GM12878 (cell line): ENCODE results near the gene EPHA8. TPM values are rescaled to one million over a fixed set of nuclear protein-coding genes. Genes with fewer than 3 reads are reported as not detected.

Source experiments
- ATF7 ChIP-seq: fragments of 450-650 bp; IDR thresholded peaks from 2 replicates; pipeline ENCODE4 v1.6.1; 2016; ENCODE audit warnings: low read depth, mild to moderate bottlenecking
- BMI1 ChIP-seq: fragments of 450-650 bp; IDR thresholded peaks from 2 replicates; pipeline ENCODE4 v1.6.1; 2016; ENCODE audit warnings: mild to moderate bottlenecking, moderate library complexity, borderline replicate concordance
- CBX3 ChIP-seq: fragments of 200-600 bp; sonication (generic); IDR thresholded peaks from 2 replicates; pipeline ENCODE4 v1.6.1; 2016; ENCODE audit warnings: low read depth, borderline replicate concordance
- KLF5 ChIP-seq: fragments of 450-650 bp; IDR thresholded peaks from 2 replicates; pipeline ENCODE4 v1.6.1; 2014; ENCODE audit warnings: mild to moderate bottlenecking; ENCODE audit not compliant: partially characterized antibody
- NFYA ChIP-seq: IDR thresholded peaks from 2 replicates; pipeline ENCODE4 v1.6.1; 2011; ENCODE audit warnings: low read depth, mild to moderate bottlenecking, low read length, improper control_type of control experiment, borderline replicate concordance
- NRF1 ChIP-seq: conservative IDR thresholded peaks from 2 replicates; pipeline ENCODE4 v1.6.1; 2011; ENCODE audit warnings: mild to moderate bottlenecking, low read depth, low read length, improper control_type of control experiment
- RB1 ChIP-seq: fragments of 450-650 bp; formaldehyde crosslinking; IDR thresholded peaks from 2 replicates; pipeline ENCODE4 v1.6.1; 2017; ENCODE audit warnings: mild to moderate bottlenecking, borderline replicate concordance
- SMAD5 ChIP-seq: IDR thresholded peaks from 2 replicates; pipeline ENCODE4 v1.6.1; 2016; ENCODE audit warnings: antibody characterized with exemption, low read depth
- STAT3 ChIP-seq: IDR thresholded peaks from 2 replicates; pipeline ENCODE4 v1.6.1; 2011; ENCODE audit warnings: low read depth, low read length, improper control_type of control experiment
- SUZ12 ChIP-seq: fragments of 200-600 bp; sonication (generic); IDR thresholded peaks from one replicate; pipeline ENCODE4 v1.6.1; 2018; ENCODE audit warnings: antibody characterized with exemption, mild to moderate bottlenecking; ENCODE audit not compliant: unreplicated experiment
- ZNF217 ChIP-seq: fragments of 450-650 bp; IDR thresholded peaks from 2 replicates; pipeline ENCODE4 v1.6.1; 2017; ENCODE audit warnings: antibody characterized with exemption, mild to moderate bottlenecking
- polyA plus RNA-seq, 11 experiments: library from polyadenylated mRNA; depleted of rRNA in 4 of 11; unstranded in 6 of 11; stranded (reverse) in 5 of 11; fragments of >200 nt; fragmentation: Nextera tagmentation in 4 of 11; fragmentation: Illumina TruSeq in 1 of 11; extraction: Ambion mirVana in 4 of 11; extraction: Trizol in 1 of 11; gene quantifications; 1 replicate in 1 of 11; 2 replicates in 10 of 11; pipeline versions ENCODE4 v1.2.1 to v1.2.3, GENCODE V29; 2011 to 2016; ENCODE audit warnings: inconsistent platforms in 2 of 11, missing spikeins in 2 of 11, low read depth in 1 of 11
- total RNA-seq, 4 experiments: library from RNA; depleted of rRNA in 3 of 4; stranded (reverse); fragments of >200 nt in 3 of 4; fragmentation: Illumina TruSeq in 1 of 4; extraction: Trizol in 1 of 4; gene quantifications; 2 replicates each; pipeline versions ENCODE4 v1.2.1 to v1.2.3, GENCODE V29; 2013 to 2021
- TF ChIP-seq, protein P1 (sequence below): fragments of 450-650 bp; IDR thresholded peaks from 2 replicates; pipeline ENCODE4 v1.6.1; 2018; ENCODE audit warnings: mild to moderate bottlenecking, low read depth, moderate library complexity; ENCODE audit not compliant: partially characterized antibody
- TF ChIP-seq, protein P2 (sequence below): fragments of 450-650 bp; IDR thresholded peaks from 2 replicates; pipeline ENCODE4 v1.6.1; 2017; ENCODE audit warnings: low read depth, mild to moderate bottlenecking, moderate library complexity

EPHA8 gene
- total and polyA plus RNA-seq, 10 of the 15 experiments (the other 5 are each of a cell fraction or from before 2014, with no cell fraction given) = not detected

DNA sequence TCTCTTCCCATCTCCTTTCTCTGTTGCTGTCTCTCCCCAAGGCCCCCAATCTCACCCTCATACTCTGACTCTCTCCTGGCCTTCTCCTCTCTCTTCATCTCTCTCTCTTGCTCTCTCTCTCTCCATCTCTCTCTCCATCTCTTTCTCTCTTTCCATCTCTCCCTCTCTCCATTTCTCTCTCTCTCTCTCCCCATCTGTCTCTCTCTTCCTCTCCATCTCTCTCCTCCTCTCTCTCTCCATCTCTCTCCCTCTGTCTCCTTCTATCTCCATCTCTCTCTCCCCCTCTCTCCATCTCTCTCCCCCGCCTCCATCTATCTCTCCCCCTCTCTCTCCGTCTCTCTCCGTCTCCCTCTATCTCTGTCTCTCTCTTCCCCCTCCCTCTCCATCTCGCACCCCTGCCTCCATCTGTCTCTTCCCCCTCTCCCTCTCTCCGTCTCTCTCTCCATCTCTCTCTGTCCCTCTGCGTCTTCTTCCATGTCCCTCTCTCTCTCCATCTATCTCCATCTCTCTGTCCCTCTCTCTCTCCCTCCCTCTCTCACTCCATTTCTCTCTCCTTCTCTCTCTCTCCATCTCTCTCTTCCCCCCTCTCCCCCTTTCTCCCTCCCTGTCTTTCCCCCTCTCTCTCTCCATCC lies 16.0 kb upstream of the EPHA8 start (continued):
- TF ChIP-seq, protein P1, sequence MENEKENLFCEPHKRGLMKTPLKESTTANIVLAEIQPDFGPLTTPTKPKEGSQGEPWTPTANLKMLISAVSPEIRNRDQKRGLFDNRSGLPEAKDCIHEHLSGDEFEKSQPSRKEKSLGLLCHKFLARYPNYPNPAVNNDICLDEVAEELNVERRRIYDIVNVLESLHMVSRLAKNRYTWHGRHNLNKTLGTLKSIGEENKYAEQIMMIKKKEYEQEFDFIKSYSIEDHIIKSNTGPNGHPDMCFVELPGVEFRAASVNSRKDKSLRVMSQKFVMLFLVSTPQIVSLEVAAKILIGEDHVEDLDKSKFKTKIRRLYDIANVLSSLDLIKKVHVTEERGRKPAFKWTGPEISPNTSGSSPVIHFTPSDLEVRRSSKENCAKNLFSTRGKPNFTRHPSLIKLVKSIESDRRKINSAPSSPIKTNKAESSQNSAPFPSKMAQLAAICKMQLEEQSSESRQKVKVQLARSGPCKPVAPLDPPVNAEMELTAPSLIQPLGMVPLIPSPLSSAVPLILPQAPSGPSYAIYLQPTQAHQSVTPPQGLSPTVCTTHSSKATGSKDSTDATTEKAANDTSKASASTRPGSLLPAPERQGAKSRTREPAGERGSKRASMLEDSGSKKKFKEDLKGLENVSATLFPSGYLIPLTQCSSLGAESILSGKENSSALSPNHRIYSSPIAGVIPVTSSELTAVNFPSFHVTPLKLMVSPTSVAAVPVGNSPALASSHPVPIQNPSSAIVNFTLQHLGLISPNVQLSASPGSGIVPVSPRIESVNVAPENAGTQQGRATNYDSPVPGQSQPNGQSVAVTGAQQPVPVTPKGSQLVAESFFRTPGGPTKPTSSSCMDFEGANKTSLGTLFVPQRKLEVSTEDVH = no peak
- TF ChIP-seq BMI1 (no peak), SMAD5 (no peak), SUZ12 (no peak), ZNF217 (no peak), STAT3 (no peak), NRF1 (no peak), CBX3 (no peak), ATF7 (no peak), RB1 (no peak), KLF5 (no peak), NFYA (no peak)
- TF ChIP-seq, protein P2, sequence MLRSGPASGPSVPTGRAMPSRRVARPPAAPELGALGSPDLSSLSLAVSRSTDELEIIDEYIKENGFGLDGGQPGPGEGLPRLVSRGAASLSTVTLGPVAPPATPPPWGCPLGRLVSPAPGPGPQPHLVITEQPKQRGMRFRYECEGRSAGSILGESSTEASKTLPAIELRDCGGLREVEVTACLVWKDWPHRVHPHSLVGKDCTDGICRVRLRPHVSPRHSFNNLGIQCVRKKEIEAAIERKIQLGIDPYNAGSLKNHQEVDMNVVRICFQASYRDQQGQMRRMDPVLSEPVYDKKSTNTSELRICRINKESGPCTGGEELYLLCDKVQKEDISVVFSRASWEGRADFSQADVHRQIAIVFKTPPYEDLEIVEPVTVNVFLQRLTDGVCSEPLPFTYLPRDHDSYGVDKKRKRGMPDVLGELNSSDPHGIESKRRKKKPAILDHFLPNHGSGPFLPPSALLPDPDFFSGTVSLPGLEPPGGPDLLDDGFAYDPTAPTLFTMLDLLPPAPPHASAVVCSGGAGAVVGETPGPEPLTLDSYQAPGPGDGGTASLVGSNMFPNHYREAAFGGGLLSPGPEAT = no peak
